ENCODE results near the gene TUBGCP6.

DNA sequence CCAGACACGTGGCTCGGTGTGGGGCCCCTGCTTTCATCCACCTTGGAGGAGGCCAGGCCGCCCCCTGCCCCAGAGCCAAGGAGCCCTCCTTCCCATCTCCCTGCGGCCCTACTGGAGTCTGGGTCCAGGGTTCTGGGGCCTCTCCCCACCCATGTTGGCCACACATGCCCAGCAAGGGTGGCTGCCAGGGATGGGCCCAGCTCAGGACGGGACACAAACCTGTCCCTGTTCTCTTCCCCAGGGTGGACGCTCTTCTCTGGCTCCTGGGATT, 69.7 kb downstream of the TUBGCP6 start:
- TF ChIP-seq, protein P1, sequence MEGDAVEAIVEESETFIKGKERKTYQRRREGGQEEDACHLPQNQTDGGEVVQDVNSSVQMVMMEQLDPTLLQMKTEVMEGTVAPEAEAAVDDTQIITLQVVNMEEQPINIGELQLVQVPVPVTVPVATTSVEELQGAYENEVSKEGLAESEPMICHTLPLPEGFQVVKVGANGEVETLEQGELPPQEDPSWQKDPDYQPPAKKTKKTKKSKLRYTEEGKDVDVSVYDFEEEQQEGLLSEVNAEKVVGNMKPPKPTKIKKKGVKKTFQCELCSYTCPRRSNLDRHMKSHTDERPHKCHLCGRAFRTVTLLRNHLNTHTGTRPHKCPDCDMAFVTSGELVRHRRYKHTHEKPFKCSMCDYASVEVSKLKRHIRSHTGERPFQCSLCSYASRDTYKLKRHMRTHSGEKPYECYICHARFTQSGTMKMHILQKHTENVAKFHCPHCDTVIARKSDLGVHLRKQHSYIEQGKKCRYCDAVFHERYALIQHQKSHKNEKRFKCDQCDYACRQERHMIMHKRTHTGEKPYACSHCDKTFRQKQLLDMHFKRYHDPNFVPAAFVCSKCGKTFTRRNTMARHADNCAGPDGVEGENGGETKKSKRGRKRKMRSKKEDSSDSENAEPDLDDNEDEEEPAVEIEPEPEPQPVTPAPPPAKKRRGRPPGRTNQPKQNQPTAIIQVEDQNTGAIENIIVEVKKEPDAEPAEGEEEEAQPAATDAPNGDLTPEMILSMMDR (IDR thresholded peaks at IDR 0.05): no peak
- TF ChIP-seq EZH2phosphoT487 (IDR thresholded peaks at IDR 0.05) (no peak), EZH2 (IDR thresholded peaks at IDR 0.05) (no peak)

Measured in neural progenitor cell (in vitro differentiated cells).